SU-DHL-6 (cell line): ENCODE data around the gene MT1H.

Source experiments
- CTCF ChIP-seq: fragments of 200-600 bp; sonication (generic); IDR thresholded peaks from one replicate; pipeline ENCODE4 v1.5.1; 2017; ENCODE audit warnings: antibody characterized with exemption, mild to moderate bottlenecking, low read length, moderate library complexity; ENCODE audit not compliant: insufficient read depth, poor library complexity, severe bottlenecking
- EZH2phosphoT487 ChIP-seq: fragments of 200-600 bp; sonication (generic), shearing (Covaris generic); conservative IDR thresholded peaks from 2 replicates; pipeline ENCODE4 v1.6.1; 2018; ENCODE audit warnings: mild to moderate bottlenecking, antibody characterized with exemption, low read length, moderate library complexity, mixed read lengths

GRCh38 chr16:56686758-56687157 lies 17.1 kb downstream of the MT1H start:
- TF ChIP-seq CTCF (no peak), EZH2phosphoT487 (no peak)
